Measurements from ENCODE around the gene ABCC5. TPM values are rescaled to one million over a fixed set of nuclear protein-coding genes. Genes with fewer than 3 reads are reported as not detected.

The ABCC5 gene
- total and polyA plus RNA-seq, 2 of the 8 experiments (the other 6 are each of a cell fraction or from before 2014, with no cell fraction given): 25.3 to 40.8 TPM

DNA sequence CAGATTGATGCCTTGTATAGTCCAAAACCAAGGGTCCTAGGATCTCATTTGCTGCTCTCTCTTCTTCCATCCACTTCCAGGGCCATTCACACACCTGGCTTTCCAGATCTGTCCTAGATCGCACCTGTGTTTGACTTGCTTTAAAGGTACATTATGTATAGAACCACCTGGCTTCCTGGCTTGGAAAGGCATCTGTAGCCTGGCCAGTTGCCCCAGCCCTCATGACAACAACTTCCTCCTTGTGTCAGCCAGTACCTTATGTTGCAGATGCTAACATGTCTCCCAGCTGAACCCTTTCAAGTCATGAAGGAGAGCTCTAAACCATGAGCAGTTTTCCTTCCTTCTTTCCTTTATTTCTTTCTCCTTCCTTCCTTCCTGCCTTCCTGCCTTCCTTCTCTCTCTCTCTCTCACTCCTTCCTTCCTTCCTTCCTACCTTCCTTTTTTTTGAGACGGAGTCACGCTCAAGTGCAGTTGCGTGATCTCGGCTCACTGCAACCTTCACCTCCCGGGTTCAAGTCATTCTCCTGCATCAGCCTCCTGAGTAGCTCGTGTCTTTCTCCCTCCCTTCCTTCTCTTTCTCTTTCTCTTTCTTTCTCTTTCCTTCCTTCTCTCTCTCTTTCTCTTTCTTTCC is 32.6 kb upstream of the ABCC5 start:
- H3K4me1 ChIP-seq (replicated peaks in 1 of 4; ENCODE audit: control insufficient read depth in 3 of 4, insufficient read depth in 4 of 4, low read length in 3 of 4): no peaks in the 10 kb centered on the region
- H3K23ac ChIP-seq (ENCODE audit: insufficient read length): no peak overlapping the region
- no peaks in the 10 kb centered on the region for H3K79me1 ChIP-seq (ENCODE audit: low read depth, low read length)
- no peaks in the 10 kb centered on the region for H3K9me3 ChIP-seq (ENCODE audit: insufficient read depth in 2 of 2, low read depth in 1 of 2, low read length in 1 of 2)
- H3K23me2 ChIP-seq (ENCODE audit: low read depth, low read length): no peaks in the 10 kb centered on the region
- no peak overlapping the region for H4K8ac ChIP-seq (ENCODE audit: extremely low read depth, insufficient read depth, low read length)
- H3K36me3 ChIP-seq (ENCODE audit: control insufficient read depth in 2 of 4, insufficient read depth in 4 of 4, low read length in 3 of 4): no peaks in the 10 kb centered on the region
- 79% methylated on average over 1 of the region's 7 CpGs; no CpG with 5 or more reads in 1 of the 2 experiments for WGBS, 2 experiments (ENCODE audit: extremely low coverage in 1 of 2, insufficient coverage in 1 of 2, insufficient read length in 1 of 2, insufficient replicate concordance in 2 of 2, low coverage in 1 of 2, low lambda C conversion rate in 2 of 2, missing lambda C conversion rate in 1 of 2)
- no peak for TF ChIP-seq KDM4A (IDR thresholded peaks at IDR 0.05; ENCODE audit: low read depth, low read length, severe bottlenecking)
- no peak for TF ChIP-seq CHD2 (IDR thresholded peaks at IDR 0.05; ENCODE audit: low read length)
- no peak for TF ChIP-seq CBX8 (IDR thresholded peaks at IDR 0.05; ENCODE audit: borderline replicate concordance, low read depth, low read length)
- TF ChIP-seq JUND (IDR thresholded peaks at IDR 0.05; ENCODE audit: low read length): no peak
- no peak for TF ChIP-seq SIRT6 (IDR thresholded peaks at IDR 0.05; ENCODE audit: low read length)
- no peak for TF ChIP-seq SRF (IDR thresholded peaks at IDR 0.05; ENCODE audit: low read depth, low read length)
- TF ChIP-seq POU5F1 (IDR thresholded peaks at IDR 0.05; ENCODE audit: low read depth, low read length): no peak
- TF ChIP-seq, protein P1, sequence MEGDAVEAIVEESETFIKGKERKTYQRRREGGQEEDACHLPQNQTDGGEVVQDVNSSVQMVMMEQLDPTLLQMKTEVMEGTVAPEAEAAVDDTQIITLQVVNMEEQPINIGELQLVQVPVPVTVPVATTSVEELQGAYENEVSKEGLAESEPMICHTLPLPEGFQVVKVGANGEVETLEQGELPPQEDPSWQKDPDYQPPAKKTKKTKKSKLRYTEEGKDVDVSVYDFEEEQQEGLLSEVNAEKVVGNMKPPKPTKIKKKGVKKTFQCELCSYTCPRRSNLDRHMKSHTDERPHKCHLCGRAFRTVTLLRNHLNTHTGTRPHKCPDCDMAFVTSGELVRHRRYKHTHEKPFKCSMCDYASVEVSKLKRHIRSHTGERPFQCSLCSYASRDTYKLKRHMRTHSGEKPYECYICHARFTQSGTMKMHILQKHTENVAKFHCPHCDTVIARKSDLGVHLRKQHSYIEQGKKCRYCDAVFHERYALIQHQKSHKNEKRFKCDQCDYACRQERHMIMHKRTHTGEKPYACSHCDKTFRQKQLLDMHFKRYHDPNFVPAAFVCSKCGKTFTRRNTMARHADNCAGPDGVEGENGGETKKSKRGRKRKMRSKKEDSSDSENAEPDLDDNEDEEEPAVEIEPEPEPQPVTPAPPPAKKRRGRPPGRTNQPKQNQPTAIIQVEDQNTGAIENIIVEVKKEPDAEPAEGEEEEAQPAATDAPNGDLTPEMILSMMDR (IDR thresholded peaks at IDR 0.05; ENCODE audit: control extremely low read depth in 1 of 3, insufficient read depth in 1 of 3, low read depth in 1 of 3, low read length in 3 of 3): no peak
- no peak for TF ChIP-seq CREB1 (IDR thresholded peaks at IDR 0.05)
- TF ChIP-seq CBX5 (IDR thresholded peaks at IDR 0.05; ENCODE audit: low read depth, low read length): no peak
- no peak for TF ChIP-seq BRCA1 (IDR thresholded peaks at IDR 0.05; ENCODE audit: low read depth, low read length)
- no peak overlapping the region for H4K5ac ChIP-seq (ENCODE audit: insufficient read length, low read depth, low read length)
- H3K27me3 ChIP-seq (replicated peaks in 1 of 4; ENCODE audit: control insufficient read depth in 3 of 4, extremely low read depth in 1 of 4, insufficient read depth in 3 of 4, low read length in 3 of 4): no peaks in the 10 kb centered on the region
- no peaks in the 10 kb centered on the region for H4K20me1 ChIP-seq (replicated peaks in 1 of 2; ENCODE audit: control insufficient read depth in 1 of 2, insufficient read depth in 2 of 2, low read length in 2 of 2)
- H3K14ac ChIP-seq (ENCODE audit: insufficient read length): no peak overlapping the region
- H2BK120ac ChIP-seq (replicated peaks; ENCODE audit: low read depth, low read length): no peak overlapping the region
- H3K4ac ChIP-seq (replicated peaks; ENCODE audit: insufficient read length, low read depth, low read length): no peak overlapping the region
- no peak overlapping the region for H2AK5ac ChIP-seq (ENCODE audit: low read depth, low read length)
- no peak overlapping the region for H2AFZ ChIP-seq (ENCODE audit: low read length)
- no peak overlapping the region for H3K9ac ChIP-seq (replicated peaks in 1 of 4; ENCODE audit: extremely low read depth in 1 of 4, low read depth in 3 of 4, low read length in 3 of 4)
- H3K56ac ChIP-seq (replicated peaks; ENCODE audit: insufficient read length, low read depth, low read length): no peak overlapping the region
- H4K91ac ChIP-seq (replicated peaks; ENCODE audit: insufficient read length, low read length): no peak overlapping the region
- FAIRE-seq (no peak), DNase-seq (ENCODE audit: low read depth in 1 of 2, low spot score in 2 of 2) (no peak)
- no peak overlapping the region for H2BK15ac ChIP-seq (ENCODE audit: low read length)
- CTCF ChIA-PET (ENCODE audit: partially characterized antibody): interaction anchor here (0.7 to 1.0 kb wide), 2 partner anchors 10 to 12 kb away, joined by 3 to 4 read pairs; no protein-coding TSS in a partner anchor
- no peak overlapping the region for H2BK12ac ChIP-seq (ENCODE audit: low read depth, low read length)
- H3K4me3 ChIP-seq (ENCODE audit: extremely low read depth in 1 of 4, insufficient read depth in 2 of 4, low read depth in 3 of 4, low read length in 4 of 4): no peak overlapping the region
- H3K4me2 ChIP-seq (ENCODE audit: insufficient read depth in 1 of 2, low read depth in 2 of 2, low read length in 2 of 2): no peak overlapping the region
- POLR2A ChIA-PET (ENCODE audit: partially characterized antibody): no interaction called here
- no peaks in the 10 kb centered on the region for H3K79me2 ChIP-seq (ENCODE audit: control insufficient read depth in 1 of 2, insufficient read depth in 2 of 2, low read length in 2 of 2)
- no peak overlapping the region for H3K27ac ChIP-seq (ENCODE audit: low read depth, low read length)
- H2BK5ac ChIP-seq (ENCODE audit: low read depth, low read length): no peak overlapping the region
- no peak overlapping the region for H3K18ac ChIP-seq (ENCODE audit: extremely low read depth, low read length)
- no peak overlapping the region for H2BK20ac ChIP-seq (ENCODE audit: low read length)

Measured in H1 (cell line).